GM18519 (cell line): Measurements from ENCODE around the gene GPR39.

Experiments used
- ATAC-seq: cut with Tn5 transposase; IDR thresholded peaks from one replicate; pipeline ENCODE4 v1.9.1; 2021; ENCODE audit warnings: mild to moderate bottlenecking, moderate library complexity; ENCODE audit not compliant: unreplicated experiment, low FRiP score

GPR39 gene

DNA sequence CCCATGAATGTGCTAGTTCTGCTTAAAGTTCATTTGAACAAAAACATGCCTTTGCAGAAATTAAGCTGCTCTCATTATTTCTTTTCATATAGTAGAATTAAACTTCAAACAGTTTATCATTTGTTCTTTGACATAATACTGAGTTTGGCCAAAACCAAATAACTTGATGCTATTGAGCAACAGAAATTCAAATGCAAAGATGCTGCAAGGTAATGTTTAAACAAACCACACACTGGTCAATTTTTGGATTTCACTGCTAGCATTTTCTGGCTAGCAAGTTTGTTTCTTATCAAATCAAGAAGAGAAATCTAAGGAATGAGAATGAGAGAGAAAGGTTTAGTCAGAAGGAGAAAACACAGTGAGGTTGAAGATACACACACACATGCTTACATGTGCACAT is 173.4 kb downstream of the GPR39 start:
- no peak for ATAC-seq

GRCh38 chr2:132593171-132593570 is 176.6 kb downstream of the GPR39 start:
- no peak for ATAC-seq

GRCh38 chr2:132595186-132595585 is 178.6 kb downstream of the GPR39 start:
- ATAC-seq: no peak

DNA sequence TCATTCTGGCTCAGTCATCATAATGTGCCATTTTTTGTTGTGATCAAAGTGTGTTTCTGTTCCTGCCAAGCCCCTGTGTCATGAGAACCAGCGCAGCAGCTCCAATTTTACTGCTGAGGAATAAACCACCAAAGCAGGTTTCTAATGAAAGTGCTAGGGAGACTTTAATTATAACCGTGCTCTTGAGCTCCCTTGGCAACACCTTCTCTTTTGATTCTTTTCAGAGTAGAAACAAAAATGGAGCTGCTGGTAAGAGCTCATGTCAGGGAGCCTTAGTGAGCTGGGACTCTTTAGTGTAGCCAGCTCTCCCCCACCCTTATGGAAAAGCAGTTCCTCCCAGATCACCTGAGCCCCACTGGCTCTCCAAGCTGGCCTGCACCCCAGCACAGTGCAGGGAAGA is 179.1 kb downstream of the GPR39 start:
- no peak for ATAC-seq

- ATAC-seq: no peak
Measured at GRCh38 chr2:132597166-132597565, 180.6 kb downstream of the GPR39 start.

DNA sequence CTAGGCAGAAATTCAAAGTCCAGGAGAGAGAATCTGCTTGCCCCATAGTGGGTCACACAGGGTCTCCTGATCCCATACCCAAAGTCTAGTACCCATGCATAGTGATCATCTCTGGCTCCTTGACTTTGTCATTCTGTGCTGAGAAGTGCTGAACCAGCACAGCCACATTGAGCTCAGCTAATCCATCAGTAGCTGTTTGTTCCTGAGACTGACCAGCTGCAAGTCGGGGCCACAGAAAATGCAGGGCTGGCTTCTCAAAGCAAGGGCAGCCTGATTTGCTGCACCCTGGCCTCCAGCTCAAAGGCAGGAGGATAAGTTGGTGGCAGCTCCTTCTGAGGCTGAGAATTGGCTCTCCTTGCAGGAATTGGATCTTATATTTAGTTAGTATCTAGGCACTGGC is 181.2 kb downstream of the GPR39 start:
- no peak for ATAC-seq

- ATAC-seq: no peak
Measured at GRCh38 chr2:132598536-132598935, 181.9 kb downstream of the GPR39 start.

DNA sequence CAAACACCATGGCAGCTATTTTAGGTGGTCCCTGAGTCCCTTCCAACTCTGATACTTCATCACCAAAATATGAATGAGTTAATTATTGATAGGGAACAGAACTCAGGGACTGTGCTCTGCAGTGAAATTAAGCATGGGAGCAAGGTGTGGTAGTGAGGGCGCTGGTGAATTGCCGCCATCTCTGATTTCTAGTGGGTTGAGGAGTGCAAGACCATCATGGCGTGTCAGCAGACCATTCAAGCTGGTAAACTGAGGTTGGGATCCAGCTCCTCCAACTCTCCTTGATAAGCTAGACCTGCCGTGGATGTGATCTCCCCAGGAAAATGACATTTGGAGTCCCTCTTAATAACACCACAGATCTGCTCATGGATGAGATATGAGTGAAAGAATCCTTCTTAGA is 183.0 kb downstream of the GPR39 start:
- ATAC-seq: no peak

- ATAC-seq: no peak
Measured at GRCh38 chr2:132604561-132604960, 188.0 kb downstream of the GPR39 start.

DNA sequence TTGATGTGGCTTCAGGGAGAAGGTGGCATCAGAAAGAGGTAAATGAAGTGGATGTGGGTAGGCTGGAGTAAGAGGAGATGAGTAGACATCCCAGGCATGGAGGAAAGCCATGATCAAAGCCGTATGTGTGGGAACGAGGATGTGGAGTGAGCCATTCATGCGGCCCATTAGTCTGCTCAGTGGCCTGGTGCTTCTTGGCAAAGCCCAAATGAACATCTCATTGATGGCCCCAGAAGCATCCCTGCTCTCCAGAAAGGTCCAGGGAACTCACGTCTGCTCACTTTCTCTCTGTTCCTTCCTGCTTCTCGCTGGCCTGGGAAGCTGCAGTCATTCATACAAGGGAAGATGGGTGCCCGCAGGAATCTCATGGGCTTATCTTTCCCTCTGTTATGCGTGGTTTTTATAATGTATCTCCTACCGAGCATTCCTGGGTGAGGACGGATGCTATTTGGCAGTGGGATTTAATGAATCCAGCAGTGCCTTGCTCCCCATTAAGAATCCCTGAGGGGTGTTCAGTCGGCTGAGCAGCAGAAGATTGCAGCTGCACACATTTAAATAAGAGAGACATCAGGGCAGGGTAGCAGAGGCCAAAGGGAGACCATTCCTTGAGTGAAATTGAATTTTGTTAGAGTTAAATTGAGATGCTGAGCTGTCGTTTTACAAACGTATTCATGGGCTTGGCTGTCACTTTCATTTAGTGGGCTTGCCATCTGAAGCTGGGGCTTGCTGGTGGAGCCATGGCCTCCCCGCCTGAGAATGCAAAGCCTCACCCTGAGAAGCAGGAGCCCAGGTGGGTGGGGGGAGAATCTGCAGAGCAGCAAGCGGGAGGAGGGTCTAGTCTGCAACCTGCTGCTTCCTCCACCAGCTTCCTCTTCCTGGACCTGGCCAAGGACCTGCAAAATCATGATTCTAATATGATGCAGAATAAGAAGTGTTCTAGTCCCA is 188.9 kb downstream of the GPR39 start:
- no peak for ATAC-seq

- ATAC-seq: no peak
Measured at GRCh38 chr2:132606649-132607048, 190.0 kb downstream of the GPR39 start.

DNA sequence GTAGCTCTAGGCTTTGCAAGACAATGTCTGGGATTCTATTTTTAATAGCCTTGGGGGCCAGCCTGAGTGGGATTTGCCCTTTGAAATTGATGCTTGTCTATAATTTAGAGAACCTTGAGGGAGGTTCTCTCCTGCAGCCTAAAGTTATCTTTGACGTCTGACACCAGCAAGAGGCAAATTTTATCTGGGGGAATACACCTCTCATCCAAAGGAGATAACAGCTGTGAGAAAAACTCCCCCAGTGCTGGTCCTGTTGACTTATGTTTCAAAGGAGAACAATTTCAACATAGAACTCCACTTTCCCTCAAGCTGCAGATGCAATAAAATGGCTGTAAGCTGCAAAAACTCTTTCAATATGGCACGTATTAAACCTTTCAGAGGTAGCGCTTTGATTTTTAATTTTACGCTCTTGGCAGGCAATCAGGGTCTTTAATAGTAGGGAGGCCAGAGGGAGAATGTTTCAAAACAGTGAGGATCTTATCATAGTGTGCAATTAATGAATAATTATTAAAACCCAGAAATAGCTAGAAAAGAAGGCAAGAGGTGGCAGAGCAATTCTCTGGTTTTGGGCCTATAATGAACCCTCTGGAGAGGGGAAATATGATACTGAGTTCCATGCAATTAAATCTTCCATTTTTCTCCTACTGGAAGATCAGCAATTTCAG is 191.0 kb downstream of the GPR39 start:
- no peak for ATAC-seq

DNA sequence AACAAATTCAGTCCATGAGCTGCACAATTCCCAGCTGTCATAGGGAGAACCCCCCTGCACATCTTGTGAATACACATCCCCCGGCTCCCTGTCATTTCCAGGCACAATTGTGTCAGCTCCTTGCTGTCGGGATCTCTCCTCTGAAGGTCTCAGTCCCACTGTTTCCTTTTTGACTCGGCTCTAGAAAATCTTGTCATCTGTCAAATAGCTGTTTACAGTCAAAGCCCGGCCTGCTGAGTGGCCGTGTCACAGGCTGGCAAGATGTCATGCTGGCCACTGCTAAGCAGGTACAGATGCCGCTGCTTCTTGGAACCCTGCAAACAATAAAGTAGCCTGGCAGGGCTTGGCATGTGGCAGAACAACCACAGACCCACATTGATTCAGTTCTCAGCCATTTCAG is 191.7 kb downstream of the GPR39 start:
- ATAC-seq: no peak

- no peak for ATAC-seq
Measured at GRCh38 chr2:132609101-132609890, 192.7 kb downstream of the GPR39 start.

GRCh38 chr2:132611719-132612118 is 195.1 kb downstream of the GPR39 start:
- ATAC-seq: no peak

DNA sequence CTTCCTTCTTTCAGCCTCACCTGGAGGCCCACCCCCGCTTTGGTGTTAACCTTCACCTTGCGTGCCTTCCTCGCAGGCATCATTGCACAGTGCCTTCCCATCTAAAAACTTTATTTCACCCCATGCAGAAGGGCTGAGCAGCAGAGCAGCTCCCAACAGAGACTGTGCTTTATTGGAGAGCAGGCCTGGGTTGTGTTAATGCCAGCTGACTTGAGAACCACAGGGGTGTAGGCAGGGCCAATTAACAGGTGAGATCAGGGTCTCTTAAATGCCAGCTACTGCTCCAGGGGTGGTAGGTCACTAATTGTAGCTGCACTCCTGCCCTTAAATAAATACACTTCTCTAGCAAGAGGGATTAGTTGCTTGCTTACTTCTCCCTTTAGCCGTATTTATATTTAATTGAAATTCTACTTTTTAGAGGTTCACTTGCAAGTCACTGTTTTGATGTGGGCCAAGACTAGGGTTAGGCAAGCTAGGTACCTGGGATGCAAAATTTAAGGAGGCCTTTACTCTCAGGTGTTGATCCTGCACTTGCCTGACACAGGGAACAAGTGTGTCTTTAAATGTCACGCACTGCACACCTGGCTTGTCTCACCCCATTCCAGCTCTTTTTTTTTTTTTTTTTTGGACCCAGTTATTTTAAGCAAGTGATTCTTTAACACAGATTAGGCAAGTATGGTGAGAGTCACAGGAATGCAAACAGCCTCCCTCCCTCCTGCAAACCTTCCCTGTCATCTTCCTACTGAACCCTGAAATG is 198.9 kb downstream of the GPR39 start:
- ATAC-seq: no peak

DNA sequence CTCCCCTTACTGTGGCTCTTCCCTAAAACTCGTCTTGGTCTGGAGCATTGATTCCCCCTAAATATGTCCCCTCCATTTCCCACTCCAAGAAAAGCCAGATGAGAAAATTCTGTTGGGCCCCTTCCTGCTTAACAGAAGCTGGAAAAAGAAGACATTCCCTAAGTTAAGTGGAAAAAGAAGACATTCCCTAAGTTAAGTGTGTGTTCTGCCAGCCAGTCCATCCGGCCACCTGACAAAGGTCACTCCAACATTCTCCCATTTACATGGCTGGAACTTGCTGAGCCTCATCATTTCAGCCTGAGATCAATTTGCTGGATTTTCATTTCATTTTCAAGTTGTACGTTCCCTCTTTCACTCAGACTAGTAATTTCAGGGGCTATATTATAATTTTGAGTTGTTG is 201.4 kb downstream of the GPR39 start:
- no peak for ATAC-seq

DNA sequence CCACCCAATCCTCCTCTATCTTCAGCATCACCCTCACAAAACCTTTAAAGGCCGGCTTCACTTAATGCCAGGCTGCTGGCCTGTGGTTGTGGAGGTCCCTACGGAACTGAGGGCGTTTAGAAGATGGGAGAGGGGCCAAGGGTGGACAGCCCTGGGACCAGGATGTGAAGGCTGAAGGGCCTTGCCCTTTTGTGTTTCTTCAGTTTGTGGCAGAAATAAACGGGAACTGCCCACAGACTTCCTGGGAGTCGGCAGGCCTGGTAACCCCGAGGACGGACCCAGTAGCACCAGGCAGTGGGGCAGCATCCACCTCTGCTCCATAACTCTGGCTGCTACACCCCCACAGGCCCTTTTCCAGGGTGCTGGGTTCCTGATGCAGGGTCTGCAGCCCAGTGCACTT is 202.1 kb downstream of the GPR39 start:
- no peak for ATAC-seq

GRCh38 chr2:132620115-132620514 is 203.5 kb downstream of the GPR39 start:
- no peak for ATAC-seq

DNA sequence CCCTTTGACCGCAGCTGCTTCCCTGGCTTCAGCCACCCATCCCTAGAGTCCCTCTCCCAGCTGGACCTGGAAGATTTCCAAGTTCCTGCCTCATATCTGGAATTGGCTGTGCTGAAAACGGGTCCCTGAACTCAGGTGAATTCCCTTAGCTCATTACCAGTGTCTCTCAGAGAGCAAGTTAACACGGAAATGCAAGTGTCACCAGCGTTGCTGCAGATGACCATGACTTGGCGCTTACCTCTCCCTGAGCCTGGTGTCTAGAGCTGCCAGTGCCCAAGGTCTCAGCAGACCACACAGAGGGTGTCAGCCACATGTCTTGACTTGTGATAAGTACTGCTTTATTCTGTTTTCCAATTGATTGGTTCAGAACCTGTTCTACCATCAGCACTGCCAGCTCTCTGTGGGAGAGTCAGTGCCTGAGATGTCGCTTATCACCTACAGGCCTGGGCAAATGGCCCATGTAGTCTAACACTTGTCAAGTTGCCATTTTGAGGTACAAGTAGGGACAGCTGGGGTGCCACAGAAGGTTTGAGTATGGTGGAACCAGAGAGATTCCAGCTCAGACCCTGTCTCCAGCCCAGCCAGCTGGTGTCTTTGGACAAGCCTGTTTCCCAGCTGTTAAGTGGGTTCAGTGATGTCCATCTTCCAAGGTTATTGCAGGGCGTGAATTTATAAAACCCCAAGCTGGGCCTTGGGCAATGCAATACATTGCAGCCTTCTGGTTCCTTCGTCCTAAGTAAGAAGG is 204.7 kb downstream of the GPR39 start:
- ATAC-seq: no peak
